ENCODE measurements around the gene AP2A1.

DNA sequence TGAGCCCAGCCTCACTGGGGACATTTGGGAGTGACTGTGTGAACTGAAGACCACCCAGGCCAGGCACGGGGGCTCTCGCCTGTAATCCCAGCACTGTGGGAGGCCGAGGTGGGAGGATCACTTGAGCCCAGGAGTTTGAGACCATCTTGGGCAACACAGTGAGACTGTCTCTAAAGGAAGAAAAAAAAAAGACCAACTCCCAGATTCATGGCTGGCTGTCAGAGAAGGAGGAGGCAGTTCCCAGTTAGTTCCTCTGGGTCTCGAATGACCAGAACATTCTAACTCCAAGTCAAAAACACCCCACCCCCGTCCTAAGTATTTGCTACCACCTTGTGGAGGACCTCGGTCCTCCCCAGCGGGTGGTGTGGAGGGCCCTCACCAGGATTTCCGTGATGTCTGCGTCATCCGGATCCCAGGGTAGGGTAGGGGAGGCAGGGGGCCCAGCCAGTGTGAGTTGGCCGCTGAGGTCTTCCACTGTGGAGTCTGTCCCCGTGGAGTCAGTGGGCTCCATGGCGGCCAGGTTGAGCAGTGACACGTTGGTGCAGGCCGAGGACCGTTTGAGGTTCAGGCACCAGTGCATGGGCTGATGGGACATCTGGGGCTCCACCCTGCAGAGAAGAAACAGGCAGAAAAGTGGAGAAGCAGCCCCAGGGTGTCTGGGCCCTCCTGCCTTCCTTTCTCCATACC, 5.0 kb upstream of the AP2A1 start:
- TF ChIP-seq CTCF (conservative IDR thresholded peaks at IDR 0.05 in 1 of 2, IDR thresholded peaks at IDR 0.05 in 1 of 2; ENCODE audit: extremely low read depth in 1 of 2, insufficient read depth in 1 of 2, low read depth in 1 of 2, low read length in 2 of 2) = no peak
- TF ChIP-seq EZH2 (IDR thresholded peaks at IDR 0.05; ENCODE audit: borderline replicate concordance, low read length) = no peak

Data from mammary epithelial cell (primary cell).